HepG2 (cell line): ENCODE measurements around the gene ADIPOR2.

Experiments
- CTCF ChIP-seq: sonication (generic); formaldehyde crosslinking; IDR thresholded peaks from 2 replicates; pipeline ENCODE4 v1.5.0; 2020; ENCODE audit warnings: mild to moderate bottlenecking, missing genetic modification reagents, moderate library complexity
- HIVEP1 ChIP-seq: sonication (generic); formaldehyde crosslinking; IDR thresholded peaks from 2 replicates; pipeline ENCODE4 v1.4.0; 2020; ENCODE audit warnings: mild to moderate bottlenecking, missing genetic modification reagents
- KMT2A ChIP-seq: sonication (generic); formaldehyde crosslinking; IDR thresholded peaks from 2 replicates; pipeline ENCODE4 v1.4.0; 2020; ENCODE audit warnings: missing genetic modification reagents
- NR3C1 ChIP-seq: sonication (generic); formaldehyde crosslinking; IDR thresholded peaks from 2 replicates; pipeline ENCODE4 v1.4.0; 2020; ENCODE audit warnings: missing genetic modification reagents
- TARDBP ChIP-seq: sonication (generic); formaldehyde crosslinking; IDR thresholded peaks from 2 replicates; pipeline ENCODE4 v1.8.0; 2022; ENCODE audit warnings: mild to moderate bottlenecking, missing genetic modification reagents
- TBX3 ChIP-seq: fragments of 450-650 bp; IDR thresholded peaks from 2 replicates; pipeline ENCODE4 v1.6.1; 2017; ENCODE audit warnings: antibody characterized with exemption, mild to moderate bottlenecking, inconsistent platforms, borderline replicate concordance
- TCF12 ChIP-seq, 2 experiments: fragments of 450-650 bp in 1 of 2; sonication (generic) in 1 of 2; formaldehyde crosslinking in 1 of 2; IDR thresholded peaks; 2 replicates each; pipeline versions ENCODE4 v1.6.1 to v1.8.0; 2017 to 2022; ENCODE audit warnings: antibody characterized with exemption in 1 of 2, mild to moderate bottlenecking in 1 of 2, missing genetic modification reagents in 1 of 2, moderate library complexity in 1 of 2
- ZFAT ChIP-seq: sonication (generic); formaldehyde crosslinking; conservative IDR thresholded peaks from 2 replicates; pipeline ENCODE4 v1.8.1; 2023; ENCODE audit warnings: missing genetic modification reagents, inconsistent platforms

DNA sequence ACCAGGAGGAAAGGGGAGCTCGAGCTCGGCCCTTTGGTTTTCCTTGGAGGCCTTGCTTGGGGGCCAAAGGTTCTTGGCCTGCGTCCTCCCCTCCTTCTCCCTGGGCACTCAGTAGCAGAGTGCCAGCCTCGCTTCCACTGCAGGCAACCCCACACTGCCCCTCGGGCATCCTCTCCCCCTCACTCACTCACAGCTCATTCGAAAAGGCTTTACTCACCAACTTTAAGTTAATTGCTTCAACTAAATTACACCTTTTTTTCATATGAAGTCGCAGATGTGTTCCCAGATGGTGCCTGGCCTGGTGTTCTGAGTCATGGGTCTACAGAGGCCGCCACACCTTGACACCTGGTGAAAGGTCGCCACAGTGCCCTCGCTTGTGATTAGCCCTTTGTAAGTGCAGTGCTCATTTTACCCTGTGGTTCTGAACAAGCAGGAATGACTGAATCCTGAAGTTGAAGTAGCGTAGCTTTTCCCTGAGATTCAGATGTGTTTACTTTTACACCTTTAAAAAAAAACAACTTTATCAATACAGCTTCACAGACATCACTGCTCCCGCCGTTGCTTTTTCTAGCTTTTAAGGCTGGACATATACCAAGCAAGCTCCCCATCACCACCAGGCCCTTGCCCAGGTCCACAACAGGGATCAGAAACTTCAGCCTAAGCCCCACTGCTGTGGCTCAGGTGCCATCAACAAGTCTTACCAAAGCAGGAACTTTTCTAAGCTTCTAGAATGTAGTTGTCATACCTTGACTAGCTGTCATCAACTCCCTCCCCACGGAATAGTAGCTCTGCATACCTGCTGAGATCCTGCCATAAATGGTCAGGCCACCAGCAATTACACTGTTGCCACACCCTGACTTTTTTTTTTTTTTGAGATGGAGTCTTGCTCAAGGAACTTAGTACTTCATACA is 20.3 kb upstream of the ADIPOR2 start:
- TF ChIP-seq KMT2A (CRISPR knock-in tag) (no peak), TBX3 (no peak), ZFAT (CRISPR knock-in tag) (no peak), TARDBP (CRISPR knock-in tag) (no peak), HIVEP1 (CRISPR knock-in tag) (no peak), CTCF (CRISPR knock-in tag) (no peak), NR3C1 (CRISPR knock-in tag) (no peak), TCF12 (IDR thresholded peaks at IDR 0.05) (no peak), TCF12 (CRISPR knock-in tag; IDR thresholded peaks at IDR 0.05) (no peak)
